ENCODE results near the gene RDH8. TPM values are rescaled to one million over a fixed set of nuclear protein-coding genes. Genes with fewer than 3 reads are reported as not detected.

Gene RDH8
- total and polyA plus RNA-seq, 8 donors = not detected

DNA sequence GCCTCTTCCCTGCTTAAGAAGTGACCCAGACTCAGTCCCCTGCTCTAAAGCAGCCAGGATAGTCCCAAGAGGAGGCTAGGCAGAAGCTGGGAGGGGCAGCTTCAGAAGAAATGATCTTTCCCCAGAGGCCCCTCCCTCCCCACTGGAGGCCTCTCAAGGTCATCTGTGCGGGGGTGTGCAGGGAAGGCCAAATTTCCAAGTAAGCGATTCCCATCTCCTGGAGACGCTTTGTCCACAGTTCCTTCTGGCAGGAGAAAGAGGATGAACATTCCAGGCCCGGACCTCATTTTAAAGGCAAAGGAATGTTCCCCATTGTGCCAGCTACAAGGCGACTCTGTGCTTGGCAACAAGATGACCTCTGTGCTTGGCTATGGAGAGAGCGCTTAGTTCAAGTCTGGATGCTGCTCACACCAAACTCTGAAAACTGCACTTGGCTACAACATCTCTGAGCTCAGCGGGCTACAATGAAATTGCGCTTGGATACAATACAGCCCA is 26.4 kb upstream of the RDH8 start:
- Histone ChIP-seq H3K27me3 (peaks cover 0 to 28% of the 10 kb centered on the region in 2 donors), H3K4me3 (no peak overlapping the region), H3K36me3 (no peaks in the 10 kb centered on the region), H3K27ac (peak overlapping the region in 1 of 2 donors; percentile 7), H3K4me1 (no peaks in the 10 kb centered on the region), H3K9me3 (no peaks in the 10 kb centered on the region)
- peak; percentile 71 for ATAC-seq
- DNase-seq = no peak
- TF ChIP-seq, protein P1, sequence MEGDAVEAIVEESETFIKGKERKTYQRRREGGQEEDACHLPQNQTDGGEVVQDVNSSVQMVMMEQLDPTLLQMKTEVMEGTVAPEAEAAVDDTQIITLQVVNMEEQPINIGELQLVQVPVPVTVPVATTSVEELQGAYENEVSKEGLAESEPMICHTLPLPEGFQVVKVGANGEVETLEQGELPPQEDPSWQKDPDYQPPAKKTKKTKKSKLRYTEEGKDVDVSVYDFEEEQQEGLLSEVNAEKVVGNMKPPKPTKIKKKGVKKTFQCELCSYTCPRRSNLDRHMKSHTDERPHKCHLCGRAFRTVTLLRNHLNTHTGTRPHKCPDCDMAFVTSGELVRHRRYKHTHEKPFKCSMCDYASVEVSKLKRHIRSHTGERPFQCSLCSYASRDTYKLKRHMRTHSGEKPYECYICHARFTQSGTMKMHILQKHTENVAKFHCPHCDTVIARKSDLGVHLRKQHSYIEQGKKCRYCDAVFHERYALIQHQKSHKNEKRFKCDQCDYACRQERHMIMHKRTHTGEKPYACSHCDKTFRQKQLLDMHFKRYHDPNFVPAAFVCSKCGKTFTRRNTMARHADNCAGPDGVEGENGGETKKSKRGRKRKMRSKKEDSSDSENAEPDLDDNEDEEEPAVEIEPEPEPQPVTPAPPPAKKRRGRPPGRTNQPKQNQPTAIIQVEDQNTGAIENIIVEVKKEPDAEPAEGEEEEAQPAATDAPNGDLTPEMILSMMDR (IDR thresholded peaks at IDR 0.05) = no peak
- intact Hi-C loops (cut with DNase I) = no loop called here

DNA sequence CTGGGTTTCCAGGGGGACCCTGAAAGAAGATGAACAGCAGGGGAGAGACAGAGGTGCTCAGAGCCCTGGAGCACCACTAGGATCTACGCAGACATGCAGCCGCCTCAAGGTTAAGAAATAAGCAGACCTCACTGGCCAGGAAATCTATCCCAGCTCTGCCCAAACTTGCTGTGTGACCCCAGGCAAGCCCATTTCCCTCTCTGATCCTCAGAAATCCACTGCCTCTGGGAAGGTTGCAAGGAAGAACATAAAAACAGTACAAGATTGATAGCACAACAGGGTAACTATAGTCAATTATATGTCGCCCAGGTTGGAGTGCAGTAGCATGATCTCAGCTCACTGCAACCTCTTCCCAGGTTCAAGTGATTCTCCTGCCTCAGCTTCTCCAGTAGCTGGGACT is 23.8 kb upstream of the RDH8 start:
- Histone ChIP-seq H3K4me3 (no peak overlapping the region), H3K4me1 (no peaks in the 10 kb centered on the region), H3K27ac (no peak overlapping the region), H3K9me3 (no peaks in the 10 kb centered on the region), H3K36me3 (no peaks in the 10 kb centered on the region), H3K27me3 (peaks cover 0 to 26% of the 10 kb centered on the region in 2 donors)
- no peak for ATAC-seq
- TF ChIP-seq, protein P1 (IDR thresholded peaks at IDR 0.05) = no peak
- intact Hi-C loops (cut with DNase I) = no loop called here
- no peak for DNase-seq

DNA sequence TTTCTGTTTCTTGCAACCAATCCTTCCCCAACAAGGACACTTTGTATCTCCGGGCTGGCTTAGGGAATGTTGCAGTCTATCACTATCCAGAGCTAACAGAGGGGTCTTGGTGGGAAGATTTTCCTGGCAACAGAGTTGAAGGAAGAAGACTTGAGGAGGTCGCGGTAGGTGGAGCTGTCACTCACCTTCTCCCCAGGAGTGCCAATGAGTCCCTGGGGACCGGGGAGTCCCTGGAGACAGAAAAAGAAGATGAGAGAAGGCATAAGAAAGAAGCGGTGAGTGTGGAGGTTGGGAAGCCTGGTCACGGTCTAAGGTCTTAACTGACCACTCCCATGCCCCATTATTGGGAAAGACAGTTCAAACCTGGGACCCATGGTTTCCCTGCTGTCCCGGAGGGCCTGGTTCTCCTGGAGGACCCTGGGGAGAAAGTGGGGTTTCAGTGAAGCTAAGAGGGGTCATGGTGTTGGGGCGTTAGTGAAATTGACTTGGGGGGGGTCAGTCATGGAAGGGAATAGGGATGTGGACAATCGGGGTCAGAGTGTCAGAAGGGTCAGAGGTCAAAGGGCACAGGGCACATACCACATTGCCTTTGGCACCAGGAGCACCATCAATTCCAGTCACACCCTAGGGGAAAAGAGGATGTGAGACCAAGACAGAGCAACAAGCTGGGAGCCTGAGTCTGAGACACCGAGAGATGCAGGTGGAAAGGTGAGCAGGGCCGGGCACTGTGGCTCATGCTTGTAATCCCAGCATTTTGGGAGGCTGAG is 21.7 kb upstream of the RDH8 start:
- ATAC-seq (no peak), DNase-seq (no peak)
- peaks cover 0 to 9% of the 10 kb centered on the region in 2 donors for H3K27me3 ChIP-seq
- H3K27ac ChIP-seq = no peak overlapping the region
- no peaks in the 10 kb centered on the region for H3K9me3 ChIP-seq
- H3K4me1 ChIP-seq = no peaks in the 10 kb centered on the region
- H3K4me3 ChIP-seq = no peak overlapping the region
- TF ChIP-seq, protein P1 (IDR thresholded peaks at IDR 0.05) = no peak
- intact Hi-C loops (cut with DNase I) = no loop called here
- no peaks in the 10 kb centered on the region for H3K36me3 ChIP-seq

DNA sequence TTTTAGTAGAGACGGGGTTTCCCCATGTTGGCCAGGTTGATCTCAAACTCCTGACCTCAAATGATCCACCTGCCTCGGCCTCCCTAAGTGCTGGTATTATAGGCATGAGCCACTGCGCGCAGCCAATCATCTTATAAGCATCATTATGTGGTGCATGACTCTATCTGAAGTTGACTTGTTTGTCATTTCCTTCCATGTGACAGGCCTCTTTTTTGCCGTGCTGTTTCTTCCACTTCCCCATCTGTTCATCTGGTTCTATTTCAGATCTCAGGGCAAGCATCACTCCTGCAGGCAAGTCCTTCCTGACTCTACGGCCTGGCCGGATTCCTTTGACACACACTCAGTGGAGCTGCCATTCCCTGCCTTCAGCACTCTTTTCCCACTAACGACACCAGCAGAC is 18.2 kb upstream of the RDH8 start:
- intact Hi-C loops (cut with DNase I) = no loop called here
- H3K9me3 ChIP-seq = no peaks in the 10 kb centered on the region
- H3K27me3 ChIP-seq = peaks cover 0 to 26% of the 10 kb centered on the region in 2 donors
- H3K4me1 ChIP-seq = no peaks in the 10 kb centered on the region
- H3K36me3 ChIP-seq = no peaks in the 10 kb centered on the region
- TF ChIP-seq, protein P1 (IDR thresholded peaks at IDR 0.05) = no peak
- DNase-seq (no peak), ATAC-seq (no peak)
- H3K4me3 ChIP-seq = no peak overlapping the region
- H3K27ac ChIP-seq = no peak overlapping the region

DNA sequence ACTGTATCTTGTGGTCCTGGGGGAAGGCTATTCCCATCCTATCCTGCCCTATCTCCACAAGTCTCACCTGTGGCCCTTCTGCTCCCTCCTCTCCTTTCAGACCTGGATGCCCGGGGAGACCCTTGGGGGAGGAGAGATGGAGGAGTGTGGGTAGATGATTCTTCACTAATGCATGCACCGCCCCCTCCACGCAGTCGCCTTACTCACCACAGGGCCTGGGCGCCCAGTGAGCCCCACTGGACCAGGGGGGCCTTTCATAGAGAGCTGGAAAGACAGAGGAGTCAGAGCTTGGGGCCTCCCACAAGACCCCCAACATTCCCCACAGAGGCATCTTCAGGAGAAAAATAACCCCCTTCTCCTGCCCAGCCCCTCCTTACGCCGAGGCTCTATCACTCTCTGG is 17.3 kb upstream of the RDH8 start:
- no peak for ATAC-seq
- H3K27me3 ChIP-seq = peaks cover 0 to 29% of the 10 kb centered on the region in 2 donors
- no peak for DNase-seq
- no peaks in the 10 kb centered on the region for H3K4me1 ChIP-seq
- no peaks in the 10 kb centered on the region for H3K9me3 ChIP-seq
- TF ChIP-seq, protein P1 (IDR thresholded peaks at IDR 0.05) = no peak
- no peak overlapping the region for H3K4me3 ChIP-seq
- intact Hi-C loops (cut with DNase I) = no loop called here
- no peak overlapping the region for H3K27ac ChIP-seq
- H3K36me3 ChIP-seq = no peaks in the 10 kb centered on the region

All from left lung (tissue), 10 donors.